ENCODE data around the gene LTC4S.
A peak's percentile ranks its signal among the peaks of the same experiment; 100 is the strongest.

Gene LTC4S

GRCh38 chr5:179795049-179795862 lies 1.5 kb downstream of the LTC4S start:
- DNase-seq (ENCODE audit: extremely low read depth, low read depth) = no peak
- H3K4me3 ChIP-seq (replicated peaks; ENCODE audit: low read depth, low read length) = peak overlapping the region; percentile 41
- no peak for TF ChIP-seq CTCF (IDR thresholded peaks at IDR 0.05; ENCODE audit: low read depth, low read length, missing control alignments)

- DNase-seq (ENCODE audit: extremely low read depth, low read depth) = no peak
- TF ChIP-seq CTCF (IDR thresholded peaks at IDR 0.05; ENCODE audit: low read depth, low read length, missing control alignments) = peak; percentile 48
- H3K4me3 ChIP-seq (replicated peaks; ENCODE audit: low read depth, low read length) = peak overlapping the region; percentile 41
Observed at GRCh38 chr5:179795863-179796833, 2.4 kb downstream of the LTC4S start.

GRCh38 chr5:179796877-179797608 lies 3.3 kb downstream of the LTC4S start:
- TF ChIP-seq CTCF (IDR thresholded peaks at IDR 0.05; ENCODE audit: low read depth, low read length, missing control alignments) = no peak
- no peak for DNase-seq (ENCODE audit: extremely low read depth, low read depth)
- peak overlapping the region; percentile 41 for H3K4me3 ChIP-seq (replicated peaks; ENCODE audit: low read depth, low read length)

GRCh38 chr5:179797741-179798140 lies 4.0 kb downstream of the LTC4S start:
- no peak overlapping the region for H3K4me3 ChIP-seq (replicated peaks; ENCODE audit: low read depth, low read length)
- no peak for DNase-seq (ENCODE audit: extremely low read depth, low read depth)
- TF ChIP-seq CTCF (IDR thresholded peaks at IDR 0.05; ENCODE audit: low read depth, low read length, missing control alignments) = no peak

GRCh38 chr5:179798144-179798770 lies 4.5 kb downstream of the LTC4S start:
- TF ChIP-seq CTCF (IDR thresholded peaks at IDR 0.05; ENCODE audit: low read depth, low read length, missing control alignments) = no peak
- no peak for DNase-seq (ENCODE audit: extremely low read depth, low read depth)
- H3K4me3 ChIP-seq (replicated peaks; ENCODE audit: low read depth, low read length) = no peak overlapping the region
